Putamen (tissue), 1 donor: Measurements from ENCODE around the gene ASIC3.

Source experiments
- DNase-seq: peaks from one replicate; pipeline ENCODE4 v3.0.0-alpha.2; 2016; ENCODE audit warnings: low spot score

ASIC3 gene

DNA sequence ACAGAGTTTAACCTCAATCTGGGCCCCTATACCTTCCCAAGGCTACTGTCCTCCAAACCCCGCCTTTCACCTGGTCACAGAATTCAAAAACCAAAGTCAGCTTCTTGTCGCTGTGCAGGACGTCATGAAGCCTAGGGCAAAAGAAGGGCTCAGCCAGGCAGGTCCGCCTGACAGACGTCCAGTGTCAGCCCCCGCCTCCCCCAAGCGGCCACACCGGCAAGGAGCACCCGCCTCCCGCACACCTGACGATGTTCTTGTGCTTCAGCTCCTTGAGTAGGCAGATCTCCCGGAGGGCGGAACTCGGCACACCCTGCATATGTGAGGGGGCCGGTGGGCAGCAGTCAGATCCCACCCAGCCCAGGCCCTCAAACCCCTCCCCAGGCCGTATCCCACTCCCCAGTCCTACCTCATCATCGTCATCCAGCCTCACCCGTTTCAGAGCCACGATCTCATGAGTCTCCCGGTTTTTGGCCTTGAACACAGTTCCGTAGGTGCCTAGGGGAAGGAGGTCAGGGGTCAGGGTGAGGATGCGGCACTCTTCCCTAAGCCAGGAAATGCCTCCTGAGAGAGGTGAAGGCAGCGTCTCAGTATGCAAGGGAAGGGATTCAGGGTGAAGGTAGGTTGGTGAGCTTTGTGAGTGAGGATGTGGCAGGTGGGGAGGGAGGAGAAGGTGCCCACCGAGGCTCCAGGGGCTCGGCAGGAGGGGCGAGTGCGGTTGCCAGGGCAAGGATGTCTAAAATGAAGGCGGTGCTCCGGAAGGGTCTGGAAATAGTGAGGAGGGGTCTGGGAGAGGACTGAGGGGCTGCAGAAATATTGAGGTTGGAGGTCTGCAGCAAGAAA lies 8.6 kb downstream of the ASIC3 start:
- no peak for DNase-seq

DNA sequence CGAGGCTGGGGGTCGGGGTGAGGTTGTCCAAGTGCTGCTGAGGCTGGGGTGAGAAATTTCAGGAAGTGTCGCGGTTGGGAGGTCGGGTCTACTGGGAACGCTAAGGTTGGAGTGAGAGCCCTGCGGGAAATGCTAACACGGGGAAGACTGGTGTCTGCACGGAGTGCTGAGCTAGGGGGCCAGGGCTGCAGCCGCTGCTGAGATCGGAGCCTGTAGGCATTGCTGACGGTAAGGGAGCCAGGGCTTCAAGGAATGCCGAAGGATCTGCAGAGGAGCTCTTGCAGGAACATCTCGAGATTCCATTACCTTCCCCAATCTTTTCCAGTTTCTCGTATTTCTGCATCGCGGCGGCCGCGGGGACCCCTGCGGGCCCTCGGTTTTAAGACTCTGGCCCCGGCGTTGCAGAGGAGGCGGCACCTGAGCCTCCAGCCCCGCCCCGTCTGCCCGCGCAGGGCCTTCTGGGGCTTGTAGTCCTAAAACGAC lies 9.2 kb downstream of the ASIC3 start, which contains the start of gene CDK5:
Gene CDK5, minus strand, starts transcription at position 392 of the 483 bp plus-strand sequence. Its CDS starts 49 bp downstream, at position 343.
- no peak for DNase-seq

DNA sequence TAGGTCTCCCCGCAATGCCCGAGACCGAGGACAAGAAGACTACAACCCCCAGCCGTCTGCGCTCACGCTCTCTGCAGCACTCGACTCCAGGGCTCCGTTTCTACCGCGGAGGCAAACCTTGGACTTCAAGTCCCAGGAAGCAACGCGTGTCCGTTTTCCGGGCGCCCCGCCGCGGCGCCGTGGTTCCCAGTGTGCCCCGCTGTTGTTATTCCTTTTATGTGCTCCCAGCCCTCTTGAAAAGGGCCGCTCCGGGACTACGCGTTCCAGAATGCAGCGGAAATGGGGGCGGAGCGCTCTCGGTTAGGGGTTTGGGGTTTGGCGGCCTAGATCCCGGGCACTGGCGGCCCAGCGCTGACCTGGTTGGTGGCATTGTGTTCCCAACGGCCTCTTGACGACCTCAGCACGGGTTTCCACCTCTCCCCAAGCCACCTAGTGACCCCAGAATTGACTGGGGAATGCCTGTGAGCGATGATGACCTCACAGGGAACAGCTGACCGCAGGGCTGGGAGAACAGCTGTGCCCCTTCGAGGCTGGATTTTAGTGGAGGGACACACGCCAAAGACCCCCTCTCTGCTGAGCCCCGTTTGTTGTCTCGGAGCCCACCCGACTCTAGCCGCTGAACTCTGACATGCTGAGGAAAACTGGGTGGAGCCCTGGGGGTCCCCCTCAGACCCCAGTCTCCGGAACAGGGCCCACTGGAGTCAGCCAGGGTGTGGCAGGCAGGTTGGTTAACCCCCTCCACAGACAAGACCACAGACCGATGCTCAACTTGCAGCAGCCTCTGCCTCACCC lies 9.9 kb downstream of the ASIC3 start:
- peak; percentile 100 for DNase-seq

DNA sequence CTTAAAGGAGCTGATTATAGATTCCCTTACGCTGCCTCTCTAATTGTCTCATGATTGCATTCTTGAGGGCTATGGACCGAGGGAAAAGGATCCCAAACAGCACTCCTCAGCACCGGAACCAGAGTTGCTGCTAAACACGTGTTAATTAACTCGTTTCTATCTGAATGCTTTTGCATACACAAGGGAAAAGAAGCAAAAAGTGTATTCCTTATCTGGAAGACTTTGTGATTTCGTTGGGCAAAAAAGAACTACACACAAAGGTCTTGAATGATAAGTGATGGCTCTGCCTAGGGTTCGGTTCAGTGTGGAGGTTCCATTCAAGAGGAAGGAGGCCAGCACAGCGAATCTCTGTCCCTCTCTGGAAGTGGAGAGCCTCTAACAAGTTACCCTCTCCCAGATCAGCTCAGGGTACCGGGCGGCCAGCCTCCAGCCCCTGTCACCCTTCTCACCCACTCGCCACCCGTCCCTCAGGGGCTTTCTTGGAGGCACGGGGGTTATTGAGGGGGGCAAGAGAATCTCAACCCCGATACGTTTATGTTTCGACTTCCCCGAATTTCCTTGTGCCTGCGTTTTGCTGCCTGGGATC lies 10.5 kb downstream of the ASIC3 start:
- DNase-seq, result peak; percentile 48

DNA sequence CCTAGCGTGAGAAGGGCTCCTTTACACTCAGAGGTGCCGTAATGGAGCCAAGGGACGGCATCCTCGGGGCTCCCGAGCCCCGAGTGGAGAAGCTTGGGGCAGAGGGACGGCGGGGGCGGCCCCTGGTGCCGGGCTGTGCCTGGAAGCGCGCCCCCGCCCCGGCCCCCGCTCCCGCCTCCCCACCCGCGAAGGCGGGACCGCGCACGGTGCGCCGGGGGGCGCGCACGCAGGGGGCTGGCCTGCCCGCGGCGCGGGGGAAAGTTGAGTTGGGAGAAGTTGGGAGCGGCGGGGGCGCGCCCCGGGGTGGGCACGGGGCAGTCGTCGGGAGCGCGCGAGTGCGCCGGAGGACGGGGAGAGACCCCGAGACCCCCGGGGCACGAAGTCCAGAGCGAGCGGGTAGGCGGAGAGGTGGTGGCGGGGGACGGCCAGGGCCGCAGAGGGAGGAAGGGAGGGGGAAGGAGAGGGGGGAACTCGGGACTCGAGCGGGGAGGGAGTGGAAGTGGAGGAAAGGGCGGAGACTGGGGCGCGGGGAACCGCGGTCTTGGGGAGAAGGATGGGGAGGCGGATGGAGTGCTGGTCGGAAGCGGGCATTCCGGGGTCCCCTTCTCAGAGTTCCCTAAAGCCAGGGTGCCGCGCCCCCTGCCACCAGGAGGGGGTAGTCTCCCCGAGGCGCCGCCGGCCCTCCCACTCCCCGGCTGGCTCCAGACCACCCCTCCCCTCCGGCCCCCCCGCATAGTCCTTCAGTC lies 11.2 kb downstream of the ASIC3 start, which contains the start of gene SLC4A2:
Gene SLC4A2, plus strand, starts transcription at position 223 of the 746 bp plus-strand sequence. CDS start 2,399 bp downstream, outside the sequence.
- DNase-seq, result peak; percentile 92

DNA sequence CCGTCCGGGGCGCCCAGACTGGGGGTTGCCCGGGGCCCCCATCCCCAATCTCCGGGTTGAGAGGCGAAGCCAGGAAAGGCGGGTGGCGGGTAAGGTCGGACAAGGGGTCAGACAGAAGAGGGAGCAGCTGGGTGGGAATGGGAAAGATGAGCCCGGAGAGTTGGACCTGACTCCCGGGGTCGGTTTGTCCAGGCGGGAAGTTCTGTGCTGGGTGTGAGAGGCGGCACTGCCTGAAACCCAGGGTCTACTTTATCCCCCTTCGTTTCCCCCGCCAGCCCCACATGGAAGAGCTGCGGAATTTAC lies 11.7 kb downstream of the ASIC3 start:
- DNase-seq, result no peak

DNA sequence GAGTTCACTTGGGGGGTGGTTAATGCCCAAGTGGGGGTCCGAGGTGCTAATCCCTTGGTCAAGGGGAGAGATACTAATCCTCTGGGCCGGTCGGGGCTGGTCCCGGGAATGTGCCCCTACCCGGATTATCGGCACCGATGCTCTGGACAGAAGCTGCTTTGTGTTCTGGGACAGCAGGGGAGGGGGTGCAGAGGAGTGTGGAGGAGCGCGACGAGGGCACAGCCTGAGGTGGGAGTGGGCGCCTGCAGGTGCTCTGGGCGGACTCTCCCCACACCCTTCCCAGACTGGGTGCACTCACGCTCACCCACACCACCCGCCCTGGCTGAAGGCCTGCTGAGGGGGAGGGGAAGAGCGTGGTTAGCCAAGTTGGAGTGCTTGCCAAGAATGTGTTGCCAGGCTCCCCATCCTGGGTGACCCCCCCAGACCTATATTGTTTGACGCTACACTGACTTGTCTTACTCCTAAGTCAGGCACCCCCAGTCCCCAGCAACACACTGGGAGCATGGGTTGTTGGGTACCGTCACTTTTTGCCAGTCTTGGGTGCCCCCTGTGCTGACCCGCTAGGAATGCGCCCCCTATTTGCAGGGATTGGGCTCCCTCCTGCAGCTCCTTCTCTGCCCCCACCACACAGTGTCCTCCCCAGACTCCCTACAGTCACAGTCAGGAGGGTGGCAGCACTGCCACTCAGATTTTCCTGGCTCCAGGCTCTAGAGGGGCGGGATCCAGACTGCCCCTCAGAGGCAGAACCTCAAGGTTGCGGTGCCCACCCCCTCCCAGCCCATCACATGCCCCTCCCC lies 12.3 kb downstream of the ASIC3 start:
- DNase-seq, result peak; percentile 63

DNA sequence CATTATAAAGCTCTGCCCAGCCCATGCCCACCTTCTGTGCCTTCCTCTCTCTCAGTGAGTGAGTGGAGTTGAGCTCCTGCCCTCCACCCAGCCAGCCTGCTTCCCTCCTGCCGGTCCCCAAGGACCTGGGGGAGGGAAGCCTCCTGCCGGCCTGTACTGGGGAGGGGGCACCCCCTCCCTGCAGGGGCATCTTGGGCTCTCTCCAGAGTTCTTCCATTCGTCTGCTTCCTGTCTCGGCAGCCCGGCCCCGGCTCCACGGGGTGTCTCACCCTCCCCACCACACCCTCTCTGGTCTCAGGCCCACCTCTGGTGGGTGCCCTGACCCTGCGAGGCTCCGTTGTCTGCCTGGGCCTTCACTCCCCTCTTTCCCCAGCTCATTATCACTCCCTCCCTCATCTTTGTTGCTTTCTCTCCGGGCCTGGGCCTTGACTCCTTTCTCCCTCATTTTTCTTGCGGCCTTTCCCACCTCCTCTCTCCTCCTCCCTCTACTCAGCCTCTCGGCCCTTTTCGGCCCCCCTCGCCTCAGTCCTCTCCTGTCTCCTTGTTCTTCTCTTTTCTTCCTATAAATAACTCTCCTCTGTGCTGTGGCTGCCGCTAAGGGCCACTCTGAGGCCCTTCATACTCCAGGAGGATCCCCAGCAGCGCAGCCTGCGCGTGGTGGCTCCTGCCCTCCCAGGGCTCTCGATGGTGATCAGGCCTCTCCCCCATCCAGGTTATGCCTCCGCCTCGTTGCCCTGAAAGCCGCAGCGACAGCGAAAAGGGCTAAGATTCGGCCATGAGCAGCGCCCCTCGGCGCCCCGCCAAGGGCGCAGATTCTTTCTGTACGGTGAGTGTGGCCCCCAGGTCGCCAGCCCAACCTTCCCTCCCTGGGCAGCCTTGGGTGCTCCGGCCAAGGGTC lies 13.1 kb downstream of the ASIC3 start:
- DNase-seq, result no peak

DNA sequence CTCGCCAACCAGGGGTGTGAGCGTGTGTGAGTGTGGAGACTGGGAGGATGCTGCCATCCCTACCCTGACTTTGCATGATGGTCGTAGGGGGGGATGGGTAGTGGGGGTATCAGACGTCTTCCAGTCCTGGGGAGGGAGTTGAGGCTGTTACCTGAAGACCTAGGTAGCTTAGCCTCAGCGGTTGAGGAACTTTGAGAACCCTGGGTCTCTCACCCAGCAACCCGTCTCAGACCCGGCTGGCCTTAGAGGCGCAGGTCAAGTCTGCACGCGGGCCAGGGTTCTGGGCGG lies 13.7 kb downstream of the ASIC3 start:
- no peak for DNase-seq

DNA sequence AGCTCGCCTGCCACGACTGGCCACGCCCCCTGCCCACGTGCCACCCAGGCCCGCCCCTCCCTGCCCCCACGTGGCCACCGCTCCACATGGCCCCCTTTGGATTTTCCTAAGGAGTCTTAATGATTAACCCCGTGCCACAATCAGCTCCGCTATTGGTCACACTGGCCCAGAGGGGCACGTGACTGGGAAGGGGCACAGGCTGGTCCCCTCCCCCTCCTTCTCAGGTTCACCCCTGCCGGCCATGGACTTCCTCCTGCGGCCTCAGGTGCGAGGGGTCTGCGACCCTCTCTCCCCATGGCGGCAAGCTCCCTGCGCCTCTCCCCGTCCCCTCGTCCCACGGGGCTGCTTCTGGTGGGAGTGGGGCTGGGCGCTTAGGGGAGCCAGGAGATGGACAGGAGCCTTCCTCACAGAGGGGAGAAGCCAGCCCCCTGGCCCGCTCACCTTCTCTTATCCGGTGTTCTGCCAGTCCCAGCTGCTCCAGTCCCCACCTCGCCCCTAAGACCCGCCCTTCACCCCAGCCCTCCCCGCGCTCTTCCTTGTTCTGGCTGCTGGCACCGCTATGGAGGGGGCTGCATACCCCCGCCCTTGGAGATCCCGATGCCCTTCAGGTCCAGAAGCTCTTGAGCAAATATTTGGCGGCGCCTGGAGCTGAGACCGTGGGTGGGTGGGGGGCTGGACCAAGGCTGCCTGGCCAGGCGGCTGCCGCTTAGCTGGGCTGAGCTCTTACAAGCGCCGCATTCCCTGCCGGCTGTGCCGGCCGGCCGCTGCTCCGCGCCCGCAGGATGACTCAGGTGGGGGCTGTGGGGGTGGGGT lies 14.3 kb downstream of the ASIC3 start:
- DNase-seq, result no peak

DNA sequence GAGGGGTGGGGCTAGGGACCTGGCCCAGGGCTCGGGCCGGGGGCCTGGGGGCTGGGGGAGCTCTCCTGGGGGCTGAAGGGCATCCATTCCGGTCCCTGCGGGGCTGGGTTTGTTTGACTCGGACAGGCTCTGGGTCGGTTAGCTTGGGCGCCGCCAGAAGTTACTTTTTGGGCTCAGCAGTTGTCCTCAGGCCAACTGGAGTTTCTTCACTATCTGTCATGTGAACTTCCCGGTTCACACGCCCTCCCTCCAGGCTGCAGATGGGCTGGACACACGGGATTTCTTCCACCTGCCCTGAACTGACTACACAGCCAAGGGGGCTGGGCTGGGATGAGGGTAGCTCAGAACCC lies 14.9 kb downstream of the ASIC3 start:
- no peak for DNase-seq

DNA sequence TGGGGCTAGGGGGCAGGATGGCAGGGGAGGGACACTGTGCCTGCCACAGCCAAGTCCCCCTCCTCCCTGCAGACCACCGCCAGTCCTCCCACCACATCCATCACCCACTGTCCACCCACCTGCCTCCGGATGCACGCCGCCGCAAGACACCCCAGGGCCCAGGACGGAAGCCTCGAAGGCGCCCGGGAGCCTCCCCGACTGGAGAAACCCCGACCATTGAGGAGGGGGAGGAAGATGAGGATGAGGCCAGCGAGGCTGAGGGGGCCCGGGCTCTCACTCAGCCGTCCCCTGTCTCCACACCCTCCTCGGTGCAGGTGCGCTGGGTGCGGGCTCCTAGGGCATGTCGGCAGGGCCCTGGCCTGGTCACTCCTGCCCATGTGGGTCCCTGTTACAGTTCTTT lies 16.1 kb downstream of the ASIC3 start:
- no peak for DNase-seq

DNA sequence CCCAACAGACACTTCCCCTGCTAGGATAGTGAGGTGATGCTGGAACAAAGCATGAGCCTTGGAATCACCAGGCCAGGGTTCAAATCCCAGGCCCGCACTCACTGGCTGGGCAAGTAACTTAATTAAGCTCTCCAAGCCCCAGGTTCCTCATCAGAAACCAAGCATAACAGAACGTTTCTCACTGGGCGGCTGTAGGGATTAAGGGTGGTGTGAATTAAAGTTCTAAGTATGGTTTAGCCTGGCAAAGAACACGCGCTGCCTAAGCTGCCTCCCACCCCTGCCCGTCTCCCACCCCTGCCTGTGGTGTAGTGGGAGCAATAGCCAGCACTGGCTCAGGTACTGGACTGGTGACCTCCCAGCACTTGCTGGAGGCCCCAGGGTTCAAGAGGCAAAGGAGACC lies 16.7 kb downstream of the ASIC3 start:
- DNase-seq, result no peak

DNA sequence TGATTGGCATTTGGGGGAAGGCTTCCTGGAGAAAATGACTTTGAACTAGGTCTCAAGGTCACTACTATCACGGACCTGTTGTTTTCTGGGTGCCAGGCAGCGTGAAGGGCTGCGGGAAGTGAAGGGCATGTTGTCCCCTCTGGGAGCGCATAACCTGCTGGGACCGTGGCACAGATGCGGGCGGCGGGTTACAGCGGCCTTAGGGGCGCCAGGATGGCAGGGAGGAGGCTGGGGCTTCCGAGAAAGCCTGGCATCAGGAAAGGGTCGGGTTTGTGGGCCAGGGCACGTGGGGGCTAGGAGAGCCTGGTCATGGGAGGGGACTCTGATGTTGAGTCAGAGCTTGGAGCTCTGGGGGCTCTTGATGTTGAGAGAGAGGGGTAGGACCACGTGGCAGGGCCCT lies 17.2 kb downstream of the ASIC3 start:
- DNase-seq, result no peak

DNA sequence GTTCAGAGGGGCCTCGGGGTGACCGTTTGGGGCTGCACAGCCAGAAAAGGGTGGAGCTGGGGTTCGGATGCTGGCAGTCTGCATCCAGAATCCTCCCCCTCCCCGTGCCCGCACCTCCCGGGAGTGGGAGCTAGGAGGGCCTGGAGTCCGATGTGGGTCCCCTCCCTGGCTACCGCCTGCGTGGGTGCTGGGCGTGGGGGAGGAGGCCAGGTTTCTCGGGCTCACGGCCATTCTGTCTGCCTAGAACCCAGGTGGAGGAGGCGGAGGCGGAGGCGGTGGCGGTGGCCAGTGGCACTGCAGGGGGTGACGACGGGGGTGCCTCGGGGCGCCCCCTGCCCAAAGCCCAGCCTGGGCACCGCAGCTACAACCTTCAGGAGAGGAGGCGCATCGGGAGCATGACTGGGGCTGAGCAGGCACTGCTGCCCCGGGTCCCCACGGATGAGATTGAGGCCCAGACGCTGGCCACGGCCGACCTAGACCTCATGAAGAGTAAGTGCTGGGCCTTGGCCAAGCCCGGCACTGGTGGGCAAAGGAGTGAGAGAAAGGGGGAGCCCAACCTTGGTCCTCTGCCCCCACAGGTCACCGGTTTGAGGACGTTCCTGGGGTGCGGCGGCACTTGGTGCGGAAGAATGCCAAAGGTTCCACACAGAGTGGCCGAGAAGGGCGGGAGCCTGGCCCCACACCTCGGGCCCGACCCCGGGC lies 18.1 kb downstream of the ASIC3 start:
- DNase-seq, result no peak

DNA sequence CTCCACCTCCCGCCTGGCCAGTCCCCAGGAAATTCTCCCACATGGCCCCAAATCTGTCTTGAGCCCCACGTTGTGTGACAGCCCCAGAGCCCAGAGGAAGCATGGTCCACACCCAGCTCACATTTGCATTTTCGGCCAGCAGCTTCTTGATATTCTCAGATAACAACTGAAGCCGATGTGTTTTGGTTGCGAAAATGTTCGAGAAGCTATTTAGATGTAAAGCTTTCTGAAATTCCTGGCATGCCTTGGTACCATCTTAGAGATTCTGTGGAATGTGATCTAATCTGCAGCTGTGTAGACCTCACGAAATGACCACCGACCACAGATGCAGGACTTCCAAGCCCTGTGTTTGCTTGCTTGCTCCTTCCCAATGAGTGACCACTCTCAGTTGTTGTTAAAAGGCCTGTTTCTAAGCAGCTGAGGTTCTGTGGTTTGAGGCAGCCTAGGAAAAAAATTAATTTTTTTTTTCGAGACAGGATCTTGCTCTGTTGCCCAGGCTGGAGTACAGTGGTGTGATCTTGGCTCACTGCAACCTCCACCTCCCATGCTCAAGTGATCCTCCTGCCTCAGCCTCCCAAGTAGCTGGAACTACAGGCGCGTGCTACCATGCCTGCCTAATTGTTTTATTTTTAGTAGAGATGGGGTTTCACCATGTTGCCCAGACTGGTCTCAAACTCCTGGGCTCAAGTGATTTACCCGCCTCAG lies 19.9 kb downstream of the ASIC3 start:
- DNase-seq, result no peak

DNA sequence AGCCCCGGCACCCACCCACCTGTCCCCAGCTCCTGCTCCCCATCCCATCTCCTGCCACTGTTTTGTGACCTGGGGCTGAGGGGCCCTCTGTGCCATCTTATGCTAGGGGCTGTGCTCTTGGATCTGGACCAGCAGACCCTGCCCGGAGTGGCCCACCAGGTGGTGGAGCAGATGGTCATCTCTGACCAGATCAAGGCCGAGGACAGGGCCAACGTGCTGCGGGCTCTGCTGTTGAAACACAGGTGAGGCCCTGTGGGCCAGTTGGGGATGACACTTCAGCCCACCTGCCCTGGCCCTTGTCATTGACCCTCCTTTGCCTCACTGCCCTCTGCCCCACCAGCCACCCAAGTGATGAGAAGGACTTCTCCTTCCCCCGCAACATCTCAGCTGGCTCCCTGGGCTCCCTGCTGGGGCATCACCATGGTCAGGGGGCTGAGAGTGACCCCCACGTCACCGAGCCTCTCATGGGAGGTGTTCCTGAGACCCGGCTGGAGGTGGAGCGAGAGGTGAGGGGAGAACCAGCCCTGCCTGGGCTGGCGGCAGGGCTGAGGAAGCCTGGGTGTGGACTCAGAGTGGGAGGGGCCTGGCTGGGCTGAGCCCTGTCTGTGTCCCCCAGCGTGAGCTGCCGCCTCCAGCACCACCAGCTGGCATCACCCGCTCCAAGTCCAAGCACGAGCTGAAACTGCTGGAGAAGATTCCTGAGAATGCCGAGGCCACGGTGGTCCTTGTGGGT lies 21.7 kb downstream of the ASIC3 start:
- no peak for DNase-seq

DNA sequence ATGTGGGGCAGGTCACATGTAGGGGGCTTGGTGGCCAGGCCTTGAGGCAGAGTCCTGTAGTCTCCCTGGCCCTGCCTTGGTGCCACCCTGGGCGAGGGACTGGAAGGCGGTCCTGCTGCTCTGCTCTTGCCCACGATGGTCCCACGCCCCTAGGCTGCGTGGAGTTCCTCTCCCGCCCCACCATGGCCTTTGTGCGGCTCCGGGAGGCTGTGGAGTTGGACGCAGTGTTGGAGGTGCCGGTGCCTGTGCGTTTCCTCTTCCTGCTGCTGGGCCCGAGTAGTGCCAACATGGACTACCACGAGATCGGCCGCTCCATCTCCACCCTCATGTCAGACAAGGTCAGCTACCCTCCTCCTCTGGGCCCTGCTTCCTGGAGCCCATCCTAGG lies 22.2 kb downstream of the ASIC3 start:
- no peak for DNase-seq
